ENCODE data around the gene CYB561D1. TPM values are rescaled to one million over a fixed set of nuclear protein-coding genes. Genes with fewer than 3 reads are reported as not detected.

The CYB561D1 gene
- total and polyA plus RNA-seq, 2 donors (not counting 1 experiment from before 2014, with no cell fraction given): 5.1 to 6.6 TPM

- Histone ChIP-seq H3K9me3 (ENCODE audit: control insufficient read depth, insufficient read depth, low read depth, low read length) (no peaks in the 10 kb centered on the region), H3K4me3 (replicated peaks in 1 of 4; ENCODE audit: control extremely low read depth in 1 of 4, insufficient read depth in 1 of 4, low read depth in 3 of 4, low read length in 4 of 4) (no peak overlapping the region), H3K79me2 (ENCODE audit: control insufficient read depth, insufficient read depth, low read length) (no peaks in the 10 kb centered on the region), H2AFZ (ENCODE audit: low read length) (no peak overlapping the region), H3K27me3 (ENCODE audit: control insufficient read depth, insufficient read depth, low read length) (peaks cover 13% of the 10 kb centered on the region), H4K20me1 (ENCODE audit: control insufficient read depth, extremely low read depth, insufficient read depth, low read length) (no peaks in the 10 kb centered on the region), H3K27ac (ENCODE audit: insufficient read depth, low read length) (no peak overlapping the region), H3K4me2 (ENCODE audit: extremely low read depth, insufficient read depth, low read length) (no peak overlapping the region), H3K36me3 (ENCODE audit: control insufficient read depth, insufficient read depth, low read length) (no peaks in the 10 kb centered on the region), H3K9ac (ENCODE audit: insufficient read depth, low read length) (no peak overlapping the region), H3K4me1 (ENCODE audit: control insufficient read depth, extremely low read depth, insufficient read depth, low read length) (peaks cover 2% of the 10 kb centered on the region)
- TF ChIP-seq CTCF (conservative IDR thresholded peaks at IDR 0.05 in 1 of 2, IDR thresholded peaks at IDR 0.05 in 1 of 2; ENCODE audit: low read depth in 1 of 2, low read length in 2 of 2) (no peak), EZH2 (IDR thresholded peaks at IDR 0.05; ENCODE audit: low read length, missing control alignments) (no peak)
- DNase-seq (ENCODE audit: low read depth in 2 of 2): no peak
These were observed 40.5 kb downstream of the CYB561D1 start for GRCh38 chr1:109534307-109534858.

GRCh38 chr1:109535481-109535880 lies 41.6 kb downstream of the CYB561D1 start:
- peaks cover 2% of the 10 kb centered on the region for H3K4me1 ChIP-seq (ENCODE audit: control insufficient read depth, extremely low read depth, insufficient read depth, low read length)
- H3K4me2 ChIP-seq (ENCODE audit: extremely low read depth, insufficient read depth, low read length): no peak overlapping the region
- H3K9ac ChIP-seq (ENCODE audit: insufficient read depth, low read length): no peak overlapping the region
- H3K9me3 ChIP-seq (ENCODE audit: control insufficient read depth, insufficient read depth, low read depth, low read length): no peaks in the 10 kb centered on the region
- no peaks in the 10 kb centered on the region for H3K36me3 ChIP-seq (ENCODE audit: control insufficient read depth, insufficient read depth, low read length)
- no peak for DNase-seq (ENCODE audit: low read depth in 2 of 2)
- H3K27ac ChIP-seq (ENCODE audit: insufficient read depth, low read length): no peak overlapping the region
- H3K27me3 ChIP-seq (ENCODE audit: control insufficient read depth, insufficient read depth, low read length): peaks cover 23% of the 10 kb centered on the region
- TF ChIP-seq EZH2 (IDR thresholded peaks at IDR 0.05; ENCODE audit: low read length, missing control alignments) (no peak), CTCF (conservative IDR thresholded peaks at IDR 0.05 in 1 of 2, IDR thresholded peaks at IDR 0.05 in 1 of 2; ENCODE audit: low read depth in 1 of 2, low read length in 2 of 2) (no peak)
- no peak overlapping the region for H3K4me3 ChIP-seq (replicated peaks in 1 of 4; ENCODE audit: control extremely low read depth in 1 of 4, insufficient read depth in 1 of 4, low read depth in 3 of 4, low read length in 4 of 4)
- no peaks in the 10 kb centered on the region for H4K20me1 ChIP-seq (ENCODE audit: control insufficient read depth, extremely low read depth, insufficient read depth, low read length)
- H2AFZ ChIP-seq (ENCODE audit: low read length): no peak overlapping the region
- H3K79me2 ChIP-seq (ENCODE audit: control insufficient read depth, insufficient read depth, low read length): no peaks in the 10 kb centered on the region

- Histone ChIP-seq H4K20me1 (ENCODE audit: control insufficient read depth, extremely low read depth, insufficient read depth, low read length) (no peaks in the 10 kb centered on the region), H3K27ac (ENCODE audit: insufficient read depth, low read length) (no peak overlapping the region), H3K9me3 (ENCODE audit: control insufficient read depth, insufficient read depth, low read depth, low read length) (no peaks in the 10 kb centered on the region), H3K9ac (ENCODE audit: insufficient read depth, low read length) (no peak overlapping the region), H3K27me3 (ENCODE audit: control insufficient read depth, insufficient read depth, low read length) (peaks cover 27% of the 10 kb centered on the region), H3K79me2 (ENCODE audit: control insufficient read depth, insufficient read depth, low read length) (no peaks in the 10 kb centered on the region), H3K4me1 (ENCODE audit: control insufficient read depth, extremely low read depth, insufficient read depth, low read length) (peaks cover 2% of the 10 kb centered on the region), H3K36me3 (ENCODE audit: control insufficient read depth, insufficient read depth, low read length) (no peaks in the 10 kb centered on the region), H3K4me2 (ENCODE audit: extremely low read depth, insufficient read depth, low read length) (no peak overlapping the region), H2AFZ (ENCODE audit: low read length) (no peak overlapping the region), H3K4me3 (replicated peaks in 1 of 4; ENCODE audit: control extremely low read depth in 1 of 4, insufficient read depth in 1 of 4, low read depth in 3 of 4, low read length in 4 of 4) (no peak overlapping the region)
- no peak for DNase-seq (ENCODE audit: low read depth in 2 of 2)
- TF ChIP-seq CTCF (conservative IDR thresholded peaks at IDR 0.05 in 1 of 2, IDR thresholded peaks at IDR 0.05 in 1 of 2; ENCODE audit: low read depth in 1 of 2, low read length in 2 of 2) (no peak), EZH2 (IDR thresholded peaks at IDR 0.05; ENCODE audit: low read length, missing control alignments) (no peak)
These were observed 42.1 kb downstream of the CYB561D1 start for GRCh38 chr1:109535971-109536491.
